NCI-H748 (cell line): ENCODE data around the gene TRPV5.
A peak's percentile ranks its signal among the peaks of the same experiment; 100 is the strongest.

ENCODE experiments used
- DNase-seq: peaks from one replicate; lab custom pipeline; 2025; ENCODE audit not compliant: unreplicated experiment; lab: John Stamatoyannopoulos, UW

TRPV5 gene

DNA sequence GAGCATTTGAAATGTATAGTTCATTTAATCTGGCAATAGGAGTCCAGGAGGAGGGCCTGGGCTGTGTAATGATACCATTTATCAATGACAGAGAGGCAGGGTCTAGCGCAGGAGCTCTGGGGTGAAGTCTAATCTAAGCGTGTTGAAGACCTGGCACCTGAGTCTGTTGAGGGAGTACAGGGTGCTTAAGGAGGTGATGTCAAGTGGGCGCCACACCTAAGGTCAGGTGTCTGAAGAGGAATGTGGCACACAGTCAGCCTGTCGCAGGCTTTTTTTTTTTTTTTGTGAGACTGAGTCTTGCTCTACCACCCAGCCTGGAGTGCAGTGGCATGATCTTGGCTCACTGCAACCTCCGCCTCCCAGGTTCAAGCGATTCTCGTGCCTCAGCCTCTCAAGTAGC lies 8.0 kb upstream of the TRPV5 start:
- DNase-seq, result no peak

DNA sequence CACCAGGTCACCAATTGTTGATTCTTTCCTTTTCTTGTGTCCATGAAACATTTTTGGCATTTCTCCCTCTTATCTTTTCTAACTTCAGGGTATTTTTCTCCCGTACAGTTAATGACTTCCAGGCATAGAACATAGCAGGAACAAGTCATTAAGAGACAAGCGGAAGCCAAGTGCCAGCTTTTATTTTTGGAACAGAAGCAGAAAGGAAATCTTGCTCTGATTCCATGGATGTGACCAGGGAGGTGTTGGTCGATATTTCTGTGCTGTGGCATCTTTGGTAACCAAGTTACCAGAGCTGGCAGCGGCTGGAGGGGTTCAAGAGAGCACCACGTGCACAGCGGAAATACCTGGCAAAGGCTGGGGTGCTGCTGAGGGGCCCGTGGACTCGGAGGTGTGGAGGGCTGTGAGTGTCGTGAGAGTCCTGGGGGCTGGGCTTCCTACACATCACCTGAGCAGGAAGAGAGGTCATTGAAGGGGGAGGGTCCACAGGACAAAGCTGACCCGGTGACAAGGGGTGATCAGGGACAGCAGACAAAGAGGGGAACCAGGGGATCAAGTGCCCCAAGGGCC lies 7.5 kb upstream of the TRPV5 start:
- DNase-seq, result no peak

DNA sequence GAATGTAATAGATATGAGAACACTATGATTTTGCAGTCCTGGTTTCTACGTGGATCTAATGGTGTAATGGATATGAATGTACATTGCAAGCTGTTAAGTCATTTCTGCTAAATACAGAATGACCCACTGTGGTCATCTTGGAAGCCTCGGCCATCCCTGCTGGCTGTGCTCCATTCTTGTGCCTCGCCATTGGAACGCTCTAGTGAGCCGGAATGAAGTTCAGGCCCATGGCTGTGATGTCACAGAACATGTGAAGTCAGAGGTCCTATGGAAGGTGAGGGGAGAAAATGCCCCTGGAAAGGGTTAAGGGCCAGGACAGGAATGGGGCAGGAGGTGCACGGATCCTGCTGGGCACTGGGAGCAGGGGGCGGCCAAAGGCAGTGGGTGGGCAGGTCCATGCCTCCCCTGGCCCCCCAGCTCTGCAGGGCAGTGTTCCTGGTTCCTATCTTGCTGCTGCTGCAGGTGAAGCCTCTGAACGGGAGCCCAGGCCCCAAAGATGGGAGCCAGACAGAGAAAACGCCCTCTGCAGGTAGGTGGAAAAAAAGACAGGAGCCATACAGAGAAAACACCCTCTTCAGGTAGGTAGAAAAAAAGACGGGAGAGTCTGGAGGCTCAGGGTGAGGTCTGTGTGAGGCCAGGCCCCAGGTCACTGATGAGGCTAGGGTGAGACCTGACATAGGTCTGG lies 5.8 kb upstream of the TRPV5 start, which contains the start of gene LLCFC1:
Gene LLCFC1, plus strand, starts transcription at position 259 of the 685 bp plus-strand sequence. Its CDS starts 138 bp downstream, at position 397.
- peak; percentile 24 for DNase-seq

DNA sequence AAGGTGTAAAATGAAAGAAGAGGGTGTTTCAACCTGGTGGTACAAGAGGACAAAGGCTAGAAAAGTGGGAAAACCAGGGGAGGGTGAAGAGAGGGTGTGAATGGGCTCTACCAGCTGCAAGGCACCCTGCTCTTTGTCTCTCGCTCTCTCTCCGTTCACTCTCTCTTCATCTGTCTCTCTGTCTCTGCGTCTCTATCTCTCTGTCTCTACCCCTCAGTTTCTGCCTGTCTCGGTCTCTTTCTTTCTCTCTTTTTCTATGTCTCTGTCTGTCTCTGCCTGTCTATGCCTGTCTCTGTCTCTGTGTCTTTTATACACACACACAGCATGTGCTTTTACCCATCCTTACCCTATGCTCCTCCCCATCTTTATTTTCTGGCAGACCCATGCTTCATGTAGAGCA lies 5.1 kb upstream of the TRPV5 start:
- no peak for DNase-seq

DNA sequence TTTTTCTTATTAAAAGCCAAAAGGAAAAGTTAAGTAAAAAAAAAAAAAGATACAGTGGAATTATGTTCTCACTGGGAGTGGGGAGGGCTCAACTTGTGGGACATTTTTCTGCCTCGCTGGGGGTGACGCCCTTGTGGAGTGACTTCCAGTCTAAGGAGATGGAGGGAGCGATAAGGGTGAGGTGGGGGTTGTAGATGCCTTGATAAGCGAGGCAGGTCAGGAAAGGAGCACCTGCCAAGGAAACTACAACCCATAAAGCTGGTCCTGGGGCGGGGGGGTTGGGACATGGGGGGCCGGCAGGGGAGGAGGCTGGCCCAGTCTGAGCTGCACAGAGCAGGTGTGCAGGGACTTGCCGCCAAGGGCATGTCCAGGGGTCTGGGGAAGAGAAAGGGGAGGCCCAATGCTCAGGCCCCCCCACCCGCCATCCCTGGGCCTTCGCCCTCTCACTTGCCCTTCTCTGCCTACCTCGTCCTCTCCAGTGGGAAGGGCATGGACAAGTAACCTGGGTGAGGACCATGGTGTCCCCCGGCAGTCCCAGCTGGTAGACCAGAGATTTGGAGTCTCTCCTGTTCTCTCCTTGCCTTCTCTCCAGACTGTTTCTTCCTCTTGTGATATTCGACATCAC lies 2.5 kb upstream of the TRPV5 start:
- DNase-seq, result no peak

DNA sequence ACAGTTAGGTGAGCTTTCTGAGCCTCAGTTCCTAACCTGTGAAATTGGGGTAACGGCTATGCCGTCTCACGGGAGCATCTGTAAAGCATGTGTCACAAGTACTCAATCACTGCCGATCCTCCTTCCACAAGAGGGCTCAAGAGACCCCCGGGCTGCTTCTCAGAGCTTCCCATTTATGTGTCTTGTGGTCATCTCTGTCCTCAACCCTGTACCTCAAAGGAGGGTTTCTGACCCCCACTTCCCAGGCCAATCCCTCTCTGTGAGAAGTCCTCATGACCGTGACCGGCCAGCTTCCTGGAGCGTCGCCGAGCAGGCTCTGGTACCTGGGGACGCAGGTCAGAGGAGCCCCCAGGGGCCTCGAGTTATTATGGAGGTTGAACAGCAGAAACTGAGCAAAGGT lies 510 bp upstream of the TRPV5 start:
- DNase-seq, result no peak

DNA sequence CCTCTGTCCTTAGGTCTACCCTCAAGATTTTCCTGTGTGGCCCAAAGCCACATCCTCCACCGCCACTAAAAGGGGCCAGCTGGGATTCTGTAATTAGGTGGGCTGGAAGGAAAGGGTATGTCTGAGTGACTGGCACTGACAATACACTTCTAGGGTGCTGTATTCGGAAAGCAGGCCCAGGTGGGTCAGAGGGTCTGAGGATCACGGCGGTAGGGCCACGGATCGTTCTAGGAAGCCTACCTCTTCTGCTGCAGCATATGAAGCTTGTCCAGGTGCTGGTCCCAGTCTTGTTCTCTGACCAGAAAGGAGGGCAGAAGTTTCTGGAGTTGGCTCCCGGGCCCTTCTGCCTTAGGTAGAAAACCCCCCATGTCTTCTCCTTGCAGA lies 462 bp downstream of the TRPV5 start:
- DNase-seq, result no peak

DNA sequence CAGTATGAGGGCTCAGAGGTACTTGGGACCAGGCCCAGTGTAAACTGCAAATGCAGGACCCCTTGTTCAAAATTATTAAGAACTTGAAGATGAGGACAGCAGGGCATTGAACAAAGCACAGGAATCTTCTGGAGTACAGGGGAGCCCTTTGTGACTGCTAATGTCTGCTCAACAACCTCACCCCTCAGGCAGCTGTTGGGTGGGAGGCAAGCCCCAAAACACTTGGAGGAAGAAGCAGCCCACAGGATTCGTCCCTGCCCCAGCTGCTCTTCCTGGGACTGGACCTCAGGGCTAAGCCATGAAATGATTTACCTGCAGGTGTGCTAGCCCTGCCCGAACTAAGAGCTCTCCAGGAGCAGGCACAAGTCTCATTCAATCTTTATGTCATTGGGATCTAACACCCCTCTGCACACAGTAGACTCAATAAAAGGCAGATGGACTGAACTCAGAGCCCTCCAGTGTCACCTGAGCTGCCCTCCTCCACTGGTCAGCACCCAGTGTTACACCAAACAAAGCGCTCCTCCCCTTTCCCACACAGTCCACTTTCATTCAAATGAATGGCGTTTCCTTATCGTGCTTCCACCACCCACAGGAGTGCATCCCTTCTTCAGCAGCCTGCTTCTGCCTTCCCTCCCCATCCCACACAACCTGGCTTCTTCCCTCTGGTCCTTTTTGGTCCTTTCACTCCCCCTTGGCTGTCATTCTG lies 1.0 kb downstream of the TRPV5 start:
- DNase-seq, result no peak

DNA sequence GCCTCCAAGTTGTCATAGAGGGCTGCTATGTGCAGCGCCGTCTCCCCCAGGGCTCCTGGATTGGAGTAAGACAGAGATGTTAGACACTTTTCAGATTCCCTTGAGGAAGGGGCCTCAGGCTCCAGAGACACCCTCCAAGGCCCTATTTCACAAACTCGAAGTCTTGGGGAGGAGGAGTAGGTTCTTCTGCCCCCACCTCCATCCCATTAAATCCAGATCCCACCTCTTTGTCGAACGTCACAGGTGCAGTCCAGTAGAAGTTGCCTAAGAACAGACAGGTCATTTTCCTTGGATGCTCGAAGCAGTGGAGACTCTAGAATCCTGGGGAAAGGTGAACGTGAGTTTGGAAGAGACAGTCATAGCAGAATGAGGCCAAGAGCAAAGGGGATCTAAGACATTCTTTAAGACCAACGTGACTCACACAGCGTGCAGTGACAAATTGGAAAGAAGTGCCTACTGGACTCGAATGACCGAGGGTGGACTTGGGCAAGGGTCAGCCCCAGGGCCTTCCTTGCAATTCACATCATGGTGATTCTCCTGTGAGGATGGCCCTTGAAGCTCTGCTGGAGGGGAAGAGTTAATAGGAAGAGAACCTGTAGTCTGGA lies 3.3 kb downstream of the TRPV5 start:
- DNase-seq, result no peak

DNA sequence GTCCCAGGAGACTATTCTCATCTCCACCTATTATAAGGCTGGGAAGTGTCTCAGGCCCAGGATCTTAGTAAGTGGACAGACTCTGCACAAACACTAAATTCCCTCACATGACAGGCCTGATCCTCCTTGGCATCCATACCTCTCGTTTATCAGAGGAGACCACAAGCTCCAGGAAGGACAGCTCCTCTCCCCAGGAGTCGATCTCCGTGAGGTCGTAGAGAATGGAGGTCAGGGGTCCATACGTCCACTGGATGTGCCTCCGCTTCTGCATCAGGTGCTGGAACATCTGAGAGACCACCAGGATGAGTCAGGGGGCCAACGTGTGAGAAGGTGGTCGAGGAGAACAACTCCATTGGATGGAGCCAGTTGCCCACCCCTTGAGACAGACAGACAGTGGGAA lies 5.6 kb downstream of the TRPV5 start:
- DNase-seq, result no peak

DNA sequence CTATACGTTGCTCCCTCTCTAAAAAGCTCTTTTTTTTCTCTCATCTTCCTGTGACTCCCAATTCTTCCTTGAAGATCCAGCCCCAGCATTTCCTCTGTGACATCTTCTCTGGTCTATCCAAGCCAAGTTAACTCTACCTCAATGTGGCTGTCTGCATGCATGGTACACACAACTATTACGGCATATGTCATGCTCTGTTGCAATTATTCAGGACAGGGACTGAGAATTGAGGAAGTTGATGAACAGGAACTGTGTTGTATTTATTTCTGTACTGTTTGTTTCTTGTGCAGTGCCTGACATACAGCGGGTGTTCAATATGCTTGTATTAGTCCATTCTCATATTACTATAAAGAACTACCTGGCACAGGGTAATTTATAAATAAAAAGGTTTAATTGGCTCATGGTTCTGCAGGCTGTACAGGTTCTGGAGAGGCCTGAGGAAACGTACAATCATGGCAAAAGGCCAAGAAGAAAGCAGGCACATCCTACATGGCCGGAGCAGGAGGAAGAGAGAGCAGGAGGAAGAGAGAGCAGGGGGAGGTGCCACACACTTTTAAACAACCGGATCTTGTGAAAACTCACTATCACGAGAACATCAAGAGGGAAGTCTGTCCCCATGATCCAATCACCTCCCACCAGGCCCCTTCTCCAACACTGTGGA lies 6.3 kb downstream of the TRPV5 start:
- DNase-seq, result no peak

DNA sequence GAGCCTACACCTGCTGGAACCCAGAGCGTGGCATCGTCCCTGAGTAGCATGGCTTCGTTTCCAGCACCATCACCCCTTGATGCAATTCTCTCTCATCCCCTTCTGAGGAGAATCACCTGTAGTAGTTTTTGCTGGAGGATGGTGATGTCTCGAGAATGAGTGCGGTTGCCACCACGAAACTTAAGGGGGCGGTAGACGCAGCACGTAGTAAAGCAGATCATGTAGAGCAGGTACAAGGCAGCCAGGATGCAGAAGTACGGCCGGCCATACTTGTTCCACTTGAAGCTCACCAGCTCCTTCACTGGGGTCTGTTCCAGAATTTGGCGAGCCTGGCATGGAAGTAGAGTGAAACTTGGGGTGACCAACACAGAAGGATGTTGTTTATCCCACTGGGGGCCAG lies 8.1 kb downstream of the TRPV5 start:
- no peak for DNase-seq

DNA sequence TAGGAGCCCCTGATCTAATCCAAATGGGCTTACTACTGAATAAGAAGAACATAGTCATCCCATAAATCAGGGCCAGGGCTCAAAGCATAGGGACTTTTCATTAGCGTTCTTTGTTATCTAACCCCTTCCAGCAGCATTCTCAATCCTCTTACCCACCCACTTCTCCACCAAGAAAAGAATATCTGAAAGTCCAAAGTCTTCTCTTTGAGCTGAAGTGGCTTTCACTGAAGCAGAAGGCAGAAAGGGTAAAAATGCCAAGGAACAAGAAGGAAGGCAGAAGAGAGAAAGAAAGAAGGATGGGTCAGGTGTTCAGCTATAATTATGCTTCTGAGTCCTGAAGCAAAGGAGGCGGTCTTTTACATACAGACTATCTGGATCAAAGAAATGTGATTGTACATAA lies 10.2 kb downstream of the TRPV5 start:
- DNase-seq, result no peak

DNA sequence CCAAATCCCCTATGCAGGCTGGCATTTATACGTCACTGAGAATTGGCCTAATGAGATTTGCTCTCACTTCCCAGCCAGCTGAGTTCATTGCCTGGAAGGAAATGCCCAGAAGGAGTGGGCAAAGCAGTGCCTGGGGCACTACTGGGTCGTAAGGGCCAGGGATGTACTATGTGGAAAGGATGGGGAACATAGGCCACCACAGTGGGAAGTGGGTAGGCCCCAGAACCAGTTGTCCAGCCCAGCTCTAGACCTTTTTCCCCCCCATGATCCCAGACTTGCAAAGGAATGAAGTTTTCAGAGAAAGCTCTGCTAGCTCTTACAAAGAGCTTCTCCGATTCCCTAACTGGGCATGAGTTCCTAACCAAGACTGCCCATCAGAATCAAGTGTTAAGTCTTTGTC lies 13.9 kb downstream of the TRPV5 start:
- no peak for DNase-seq

DNA sequence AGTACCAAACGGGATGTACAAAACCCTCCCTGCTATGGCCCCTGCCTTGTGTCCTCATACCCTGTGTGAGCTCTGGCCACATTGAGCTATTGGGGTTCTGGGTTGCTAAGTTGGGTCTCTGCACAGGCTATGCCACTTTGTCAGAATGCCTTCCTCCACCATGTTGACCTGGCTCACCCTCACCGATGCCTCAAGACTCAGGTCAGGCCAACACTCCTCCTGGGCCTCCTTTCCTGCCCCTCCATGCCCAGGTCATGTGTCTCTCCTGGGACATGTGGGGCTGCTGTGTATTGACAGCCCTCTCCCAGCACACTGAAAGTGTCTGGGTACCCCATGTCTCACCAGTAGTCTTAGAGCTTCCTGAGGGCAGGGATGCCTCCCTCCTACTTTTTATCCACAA lies 14.6 kb downstream of the TRPV5 start:
- DNase-seq, result no peak

DNA sequence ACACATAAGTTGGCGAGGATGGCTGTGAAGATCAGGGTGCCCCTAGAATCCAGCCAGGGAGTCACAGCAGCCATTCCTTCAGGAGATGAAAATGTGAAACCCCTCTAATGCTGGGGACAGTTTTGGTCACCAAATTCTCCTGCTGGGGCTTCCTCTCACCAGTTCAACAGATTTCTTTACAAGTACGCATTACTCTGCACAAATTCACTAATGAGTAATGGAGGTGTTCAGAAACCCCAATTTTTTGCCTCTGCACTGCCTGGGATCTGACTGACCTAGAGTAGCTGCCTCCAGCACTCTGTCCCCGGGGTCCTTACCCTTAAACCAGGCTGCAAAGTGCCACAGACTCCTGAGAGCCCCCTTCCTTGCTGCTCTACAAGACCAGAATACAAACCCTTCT lies 16.1 kb downstream of the TRPV5 start:
- DNase-seq, result no peak

DNA sequence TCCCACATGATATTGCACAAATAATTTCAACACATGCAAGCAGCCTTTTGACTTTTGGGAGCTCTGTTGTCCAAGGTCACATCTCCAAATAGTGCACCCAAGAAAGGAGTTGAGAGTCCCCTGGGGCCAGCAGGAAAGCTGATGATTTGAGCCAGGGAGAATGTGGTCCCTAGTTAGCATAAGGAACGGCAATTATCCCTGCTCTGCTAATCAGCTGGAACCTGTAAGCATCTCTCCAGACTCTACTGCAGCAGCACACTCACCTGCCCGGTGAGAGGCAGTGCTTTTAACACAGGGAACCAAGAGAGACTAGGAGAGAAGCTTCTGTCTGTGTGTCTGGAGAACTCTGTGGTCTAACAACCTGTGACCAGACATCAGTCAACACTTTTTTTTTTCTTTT lies 17.0 kb downstream of the TRPV5 start:
- no peak for DNase-seq

DNA sequence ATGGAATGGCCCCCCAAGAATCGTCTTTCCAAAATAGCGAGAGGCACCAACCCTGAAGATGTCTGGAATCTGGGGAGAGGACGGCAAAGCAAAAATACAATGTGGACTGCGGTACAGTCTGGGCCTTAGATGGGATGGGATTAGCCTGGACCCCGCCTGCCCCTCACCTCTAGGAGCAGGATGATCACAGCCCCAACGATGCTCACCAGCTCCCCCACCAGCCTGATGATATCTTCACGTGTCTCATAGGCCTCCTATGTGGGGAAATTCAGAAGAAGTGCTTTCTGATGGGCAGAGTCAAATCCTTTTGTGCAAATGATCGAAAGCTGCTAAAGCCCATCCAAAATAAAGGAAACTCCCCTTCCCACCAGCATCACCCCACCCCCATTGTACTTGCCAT lies 18.2 kb downstream of the TRPV5 start:
- DNase-seq, result no peak

DNA sequence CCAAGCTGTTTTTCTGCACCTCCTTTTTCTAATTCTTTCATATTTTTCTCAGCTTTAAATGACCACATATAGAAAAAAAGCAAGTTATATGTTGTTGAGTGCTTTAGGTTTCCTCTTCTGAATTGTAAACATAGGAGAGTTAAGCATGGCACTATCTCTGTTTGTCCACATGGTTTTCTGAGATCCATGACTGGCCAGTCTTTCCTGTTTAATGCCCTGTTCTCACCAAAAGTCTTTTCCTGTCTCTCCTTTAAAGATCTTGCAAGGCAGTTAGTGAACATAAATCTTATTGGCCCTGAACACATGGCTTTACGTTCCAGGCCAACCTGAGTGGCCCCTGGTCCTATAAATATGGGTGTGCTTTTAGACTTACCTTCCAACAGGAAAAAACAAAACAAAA lies 19.4 kb downstream of the TRPV5 start:
- no peak for DNase-seq

DNA sequence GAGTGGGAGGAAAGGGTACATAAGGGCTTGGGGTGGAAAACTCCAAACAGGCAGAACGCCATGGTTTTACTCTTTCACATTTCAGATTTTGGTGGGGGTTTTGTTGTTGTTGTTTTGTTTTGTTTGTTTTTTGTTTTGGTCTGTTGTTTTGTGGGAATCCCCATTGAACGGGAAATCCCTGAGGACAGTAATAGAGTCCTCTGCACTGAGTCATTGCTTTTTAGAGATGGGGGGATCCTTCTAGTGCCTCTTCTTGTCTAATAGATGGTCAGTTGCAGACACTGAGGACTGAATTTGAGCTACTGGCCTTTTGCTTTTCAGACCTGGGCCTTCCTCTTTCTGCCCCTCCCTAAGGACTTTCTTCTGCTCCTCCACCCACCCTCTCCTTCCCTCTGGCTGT lies 20.0 kb downstream of the TRPV5 start:
- no peak for DNase-seq

DNA sequence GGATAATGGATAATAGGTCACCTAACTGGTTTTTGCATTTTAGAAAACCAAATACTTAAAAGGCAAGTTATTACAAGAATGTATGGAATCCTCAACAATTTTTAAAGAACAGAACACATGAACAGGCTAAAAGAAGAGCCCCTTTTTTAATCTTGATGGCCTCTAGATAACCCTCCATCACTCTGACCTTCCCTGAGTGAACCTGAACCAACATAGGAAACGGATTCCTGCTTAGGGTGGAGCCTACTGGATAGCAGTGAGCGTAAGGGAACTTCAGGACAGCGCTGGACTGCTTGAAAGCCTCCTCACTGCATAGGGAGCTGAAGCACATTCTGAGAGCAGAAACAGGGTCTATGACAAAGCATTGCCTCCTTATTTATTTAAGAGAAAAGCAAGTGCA lies 20.5 kb downstream of the TRPV5 start:
- DNase-seq, result no peak
